Measurements from ENCODE around the gene RAD50. TPM values are rescaled to one million over a fixed set of nuclear protein-coding genes. Genes with fewer than 3 reads are reported as not detected.
A peak's percentile ranks its signal among the peaks of the same experiment; 100 is the strongest.

RAD50 gene
- total and polyA plus RNA-seq, 7 donors = 6.8 to 35.9 (median 28.5) TPM

GRCh38 chr5:132675936-132676689, 119.3 kb downstream of the RAD50 start:
- WGBS, 3 donors = 89 to 93% (median 92%) methylated on average over 11 of the region's 11 CpGs
- ATAC-seq = no peak
- intact Hi-C loops (cut with DNase I) = no loop called here
- Histone ChIP-seq H3K4me3 (no peak overlapping the region), H3K4me1 (no peaks in the 10 kb centered on the region), H3K9me3 (no peaks in the 10 kb centered on the region), H3K27me3 (ENCODE audit: insufficient read depth in 3 of 3, low read length in 2 of 3) (peaks cover 0 to 2% (median 0%) of the 10 kb centered on the region in 3 donors), H3K36me3 (ENCODE audit: insufficient read depth in 1 of 2, low read depth in 1 of 2) (no peaks in the 10 kb centered on the region), H3K27ac (no peak overlapping the region)
- DNase-seq = no peak
- TF ChIP-seq, protein P1, sequence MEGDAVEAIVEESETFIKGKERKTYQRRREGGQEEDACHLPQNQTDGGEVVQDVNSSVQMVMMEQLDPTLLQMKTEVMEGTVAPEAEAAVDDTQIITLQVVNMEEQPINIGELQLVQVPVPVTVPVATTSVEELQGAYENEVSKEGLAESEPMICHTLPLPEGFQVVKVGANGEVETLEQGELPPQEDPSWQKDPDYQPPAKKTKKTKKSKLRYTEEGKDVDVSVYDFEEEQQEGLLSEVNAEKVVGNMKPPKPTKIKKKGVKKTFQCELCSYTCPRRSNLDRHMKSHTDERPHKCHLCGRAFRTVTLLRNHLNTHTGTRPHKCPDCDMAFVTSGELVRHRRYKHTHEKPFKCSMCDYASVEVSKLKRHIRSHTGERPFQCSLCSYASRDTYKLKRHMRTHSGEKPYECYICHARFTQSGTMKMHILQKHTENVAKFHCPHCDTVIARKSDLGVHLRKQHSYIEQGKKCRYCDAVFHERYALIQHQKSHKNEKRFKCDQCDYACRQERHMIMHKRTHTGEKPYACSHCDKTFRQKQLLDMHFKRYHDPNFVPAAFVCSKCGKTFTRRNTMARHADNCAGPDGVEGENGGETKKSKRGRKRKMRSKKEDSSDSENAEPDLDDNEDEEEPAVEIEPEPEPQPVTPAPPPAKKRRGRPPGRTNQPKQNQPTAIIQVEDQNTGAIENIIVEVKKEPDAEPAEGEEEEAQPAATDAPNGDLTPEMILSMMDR (IDR thresholded peaks at IDR 0.05) = no peak

DNA sequence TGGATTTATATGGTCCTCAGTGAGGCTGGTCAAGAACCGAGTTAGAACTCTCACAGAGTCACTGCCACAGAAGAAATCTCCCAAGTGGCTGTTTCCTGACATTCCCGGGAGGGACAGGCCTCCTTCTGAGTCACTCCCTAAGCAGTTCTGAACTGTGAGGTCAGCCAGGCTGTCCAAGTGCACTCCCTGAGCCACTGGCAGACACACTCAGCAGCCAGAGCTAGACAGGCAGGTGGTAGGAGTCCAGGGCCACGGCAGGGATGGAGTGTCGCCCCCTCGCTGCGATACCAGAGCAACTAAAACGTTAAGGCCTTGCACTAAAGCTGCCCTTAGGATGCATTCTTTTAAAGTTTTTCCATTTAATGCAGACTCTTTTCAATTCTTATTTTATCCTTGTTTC, 120.4 kb downstream of the RAD50 start:
- TF ChIP-seq, protein P1 (IDR thresholded peaks at IDR 0.05) = peak; percentile 7
- no peaks in the 10 kb centered on the region for H3K36me3 ChIP-seq (ENCODE audit: insufficient read depth in 1 of 2, low read depth in 1 of 2)
- DNase-seq (peak; percentile 39 to 61), ATAC-seq (peak in 3 of 4 donors; percentile 62 to 69 (median 63))
- H3K27ac ChIP-seq = no peak overlapping the region
- H3K9me3 ChIP-seq = no peaks in the 10 kb centered on the region
- H3K27me3 ChIP-seq (ENCODE audit: insufficient read depth in 3 of 3, low read length in 2 of 3) = peaks cover 0 to 2% (median 0%) of the 10 kb centered on the region in 3 donors
- H3K4me1 ChIP-seq = no peaks in the 10 kb centered on the region
- intact Hi-C loops (cut with DNase I) = no loop called here
- no peak overlapping the region for H3K4me3 ChIP-seq
- 47 to 54% (median 50%) methylated on average over 7 of the region's 7 CpGs for WGBS, 3 donors

DNA sequence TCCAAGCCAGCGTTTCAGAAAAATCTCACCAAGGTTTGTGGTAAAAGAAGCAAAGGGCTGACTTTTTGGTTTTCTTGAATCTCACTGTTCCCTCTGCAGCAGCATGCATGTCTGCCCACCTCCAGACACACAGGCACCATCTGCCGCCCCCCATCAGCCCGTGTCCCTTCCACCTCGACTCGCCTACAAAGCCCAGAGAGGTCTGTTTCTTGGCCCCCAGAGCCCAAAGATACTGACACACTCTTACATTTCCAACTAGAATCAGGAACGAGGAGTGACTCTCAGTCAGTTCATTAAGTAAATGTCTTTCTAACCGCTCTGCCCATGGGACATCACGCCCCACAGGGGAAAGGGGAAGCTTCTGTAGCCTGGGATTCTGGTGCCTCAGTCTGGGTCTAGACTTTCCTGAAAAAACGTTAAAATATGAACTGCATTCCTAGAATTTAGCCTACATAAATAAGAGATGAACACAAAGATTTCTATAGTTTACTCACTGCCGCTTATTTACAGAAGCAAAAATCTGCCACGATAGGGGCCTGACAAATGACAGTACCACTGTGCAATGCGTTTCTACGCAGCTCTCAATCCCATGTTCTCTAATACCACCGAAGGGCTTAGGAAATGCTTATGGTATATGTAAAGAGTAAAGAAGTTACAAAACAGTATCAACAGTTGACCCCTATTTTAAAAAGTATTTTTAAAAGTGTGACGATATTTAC, 121.1 kb downstream of the RAD50 start:
- Histone ChIP-seq H3K27ac (no peak overlapping the region), H3K4me1 (no peaks in the 10 kb centered on the region), H3K9me3 (no peaks in the 10 kb centered on the region), H3K27me3 (ENCODE audit: insufficient read depth in 3 of 3, low read length in 2 of 3) (peaks cover 0 to 2% (median 0%) of the 10 kb centered on the region in 3 donors), H3K36me3 (ENCODE audit: insufficient read depth in 1 of 2, low read depth in 1 of 2) (no peaks in the 10 kb centered on the region), H3K4me3 (no peak overlapping the region)
- 86 to 89% (median 88%) methylated on average over 15 of the region's 15 CpGs for WGBS, 3 donors
- intact Hi-C loops (cut with DNase I) = no loop called here
- no peak for DNase-seq
- TF ChIP-seq, protein P1 (IDR thresholded peaks at IDR 0.05) = no peak
- ATAC-seq = no peak

DNA sequence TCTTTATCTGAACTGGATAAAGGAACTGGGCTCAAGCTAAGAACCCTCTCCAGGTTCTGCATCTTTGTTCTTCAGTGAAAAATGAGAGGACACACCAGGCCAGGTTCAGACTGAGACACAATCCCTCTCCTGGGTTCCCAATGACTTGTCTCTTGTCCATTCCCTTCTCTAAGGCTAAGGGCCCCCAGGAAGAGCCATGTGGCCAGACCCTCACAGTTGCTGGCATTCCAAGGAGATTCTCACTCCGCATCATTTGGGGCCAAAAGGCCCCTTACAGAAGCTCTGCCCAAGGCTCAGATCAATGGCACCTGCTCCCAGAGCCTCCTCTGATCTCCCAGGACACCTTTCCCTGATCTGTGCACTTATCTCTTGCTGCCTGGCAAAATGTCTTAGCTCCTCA, 122.0 kb downstream of the RAD50 start:
- Histone ChIP-seq H3K36me3 (ENCODE audit: insufficient read depth in 1 of 2, low read depth in 1 of 2) (no peaks in the 10 kb centered on the region), H3K4me1 (no peaks in the 10 kb centered on the region), H3K27me3 (ENCODE audit: insufficient read depth in 3 of 3, low read length in 2 of 3) (peaks cover 0 to 2% (median 0%) of the 10 kb centered on the region in 3 donors), H3K27ac (no peak overlapping the region), H3K9me3 (no peaks in the 10 kb centered on the region), H3K4me3 (no peak overlapping the region)
- 67 to 82% (median 79%) methylated on average over 1 of the region's 1 CpG for WGBS, 3 donors
- TF ChIP-seq, protein P1 (IDR thresholded peaks at IDR 0.05) = no peak
- intact Hi-C loops (cut with DNase I) = no loop called here
- ATAC-seq (no peak), DNase-seq (no peak)
